GM19035 (cell line): ENCODE data around the gene RCBTB1.
"Not testable (repeated sequence)": the region's sequence is repeated elsewhere in the genome, so short reads cannot be mapped to it uniquely, and the experiment has no call there.

Source experiments
- ATAC-seq: cut with Tn5 transposase; IDR thresholded peaks from one replicate; pipeline ENCODE4 v1.9.1; 2021; ENCODE audit not compliant: unreplicated experiment

Gene RCBTB1

DNA sequence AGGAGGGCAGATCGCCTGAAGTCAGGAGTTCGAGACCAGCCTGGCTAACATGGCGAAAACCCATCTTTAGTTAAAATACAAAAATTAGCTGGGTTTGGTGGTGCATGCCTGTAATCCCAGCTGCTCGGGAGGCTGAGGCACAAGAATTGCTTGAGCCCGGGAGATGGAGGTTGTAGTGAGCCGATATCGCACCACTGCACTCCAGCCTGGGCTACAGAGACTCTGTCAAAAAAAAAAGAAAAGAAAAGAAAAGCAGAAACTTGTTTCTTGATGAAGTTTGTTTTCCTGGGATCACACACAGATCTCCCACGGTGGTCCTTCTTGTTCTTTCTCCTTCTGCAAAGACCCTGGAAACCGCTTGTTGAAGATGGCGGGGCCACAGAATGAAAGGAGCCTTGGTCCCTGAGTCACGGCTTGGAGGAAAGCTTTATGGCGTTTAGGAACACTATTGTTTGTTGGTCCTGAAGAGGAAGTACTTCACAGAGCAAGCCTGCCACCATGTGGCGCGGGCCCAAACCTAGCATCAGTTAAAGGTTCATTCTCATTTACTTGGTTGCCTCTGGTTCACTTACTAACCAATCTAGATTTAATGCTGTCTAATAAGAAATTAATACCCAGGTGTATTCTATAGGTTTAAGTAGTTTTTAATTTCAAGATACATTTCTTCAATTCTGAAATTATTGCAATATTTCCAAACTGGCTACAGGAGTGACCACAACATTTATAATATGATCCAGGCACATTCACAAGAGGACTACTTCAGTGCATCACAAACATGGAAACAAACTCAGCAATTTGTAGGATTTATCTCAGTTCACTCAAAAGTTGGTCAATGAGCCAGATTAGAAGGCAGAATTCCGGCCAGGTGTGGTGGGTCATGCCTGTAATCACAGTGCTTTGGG, 21.6 kb upstream of the RCBTB1 start:
- ATAC-seq = peak; percentile 93

GRCh38 chr13:49604570-49604969, 19.2 kb upstream of the RCBTB1 start:
- no peak for ATAC-seq

DNA sequence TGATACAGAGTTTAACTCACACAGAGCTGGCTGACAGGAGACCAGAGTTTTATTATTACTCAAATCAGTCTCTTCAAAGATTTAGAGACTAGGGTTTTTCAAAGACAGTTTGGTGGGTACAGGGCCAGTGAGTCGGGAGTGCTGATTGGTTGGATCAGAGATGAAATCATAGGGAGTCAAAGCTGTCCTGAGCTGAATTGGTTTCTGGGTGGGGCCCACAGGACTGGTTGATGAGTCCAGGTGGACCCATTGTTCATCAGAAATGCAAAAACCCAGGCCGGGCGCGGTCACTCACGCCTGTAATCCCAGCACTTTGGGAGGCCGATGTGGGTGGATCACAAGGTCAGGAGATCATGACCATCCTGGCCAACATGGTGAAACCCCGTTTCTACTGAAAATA, 17.3 kb upstream of the RCBTB1 start:
- ATAC-seq = not testable (repeated sequence)

DNA sequence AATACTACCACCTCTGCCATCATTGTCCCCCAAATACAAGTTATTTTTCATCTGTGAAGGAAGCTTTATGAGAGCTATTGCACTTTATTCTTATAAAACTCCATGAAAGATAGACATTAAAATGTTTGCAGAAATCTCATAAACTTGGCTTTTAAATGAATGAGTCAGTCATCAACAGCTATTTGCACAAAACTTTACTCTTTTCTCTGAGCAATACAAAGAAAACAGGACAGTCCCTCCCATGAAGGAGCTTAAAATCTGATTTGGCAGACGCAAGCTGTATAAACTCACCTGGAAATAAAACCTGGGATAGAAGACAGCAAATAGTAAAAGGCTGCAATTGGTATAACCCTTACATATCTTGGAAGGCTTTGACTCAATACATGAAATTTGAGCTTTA, 16.6 kb upstream of the RCBTB1 start:
- no peak for ATAC-seq

GRCh38 chr13:49597043-49597641, 11.8 kb upstream of the RCBTB1 start:
- no peak for ATAC-seq

DNA sequence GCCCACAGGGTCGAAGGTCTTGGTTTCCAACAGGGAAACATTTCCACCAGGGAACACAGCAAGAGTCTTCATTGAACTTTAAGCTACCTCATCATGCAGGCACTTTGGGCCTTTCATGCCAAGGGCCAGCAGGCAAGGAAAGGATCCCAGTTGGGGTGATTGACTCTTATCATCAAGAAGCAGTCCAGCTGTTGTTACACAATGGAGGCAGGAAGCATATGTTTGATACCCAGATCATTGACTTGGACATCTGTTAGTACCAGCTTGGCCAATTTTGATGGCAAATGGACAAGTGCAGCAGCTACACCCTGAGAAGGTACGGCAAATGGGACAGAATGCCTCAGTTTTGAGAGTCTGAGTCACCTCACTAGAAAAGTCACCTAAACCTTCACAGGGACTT, 10.9 kb upstream of the RCBTB1 start:
- ATAC-seq = no peak

GRCh38 chr13:49594576-49594975, 9.2 kb upstream of the RCBTB1 start:
- ATAC-seq = no peak

DNA sequence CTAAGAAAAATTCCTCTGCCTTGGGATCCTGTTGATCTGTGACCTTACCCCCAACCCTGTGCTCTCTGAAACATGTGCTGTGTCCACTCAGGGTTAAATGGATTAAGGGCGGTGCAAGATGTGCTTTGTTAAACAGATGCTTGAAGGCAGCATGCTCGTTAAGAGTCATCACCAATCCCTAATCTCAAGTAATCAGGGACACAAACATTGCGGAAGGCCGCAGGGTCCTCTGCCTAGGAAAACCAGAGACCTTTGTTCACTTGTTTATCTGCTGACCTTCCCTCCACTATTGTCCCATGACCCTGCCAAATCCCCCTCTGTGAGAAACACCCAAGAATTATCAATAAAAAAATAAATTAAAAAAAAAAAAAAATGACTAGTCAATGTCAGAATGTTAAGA, 8.5 kb upstream of the RCBTB1 start:
- not testable (repeated sequence) for ATAC-seq

DNA sequence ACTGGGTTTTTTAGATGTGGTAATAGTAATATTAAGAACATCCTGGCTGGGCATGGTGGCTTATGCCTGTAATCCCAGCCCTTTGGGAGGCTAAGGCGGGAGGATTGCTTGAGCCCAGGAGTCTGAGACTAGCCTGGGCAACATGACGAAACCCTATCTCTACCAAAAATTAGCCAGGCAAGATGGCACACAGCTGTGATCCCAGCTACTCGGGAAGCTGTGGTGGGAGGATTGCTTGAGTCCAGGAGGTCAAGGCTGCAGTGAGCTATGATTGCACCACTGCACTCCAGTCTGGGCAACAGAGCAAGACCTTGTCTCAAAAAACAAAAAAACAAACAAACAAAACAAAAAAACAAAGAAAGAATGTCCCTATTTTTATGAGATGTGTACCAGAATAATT, 5.4 kb upstream of the RCBTB1 start:
- ATAC-seq = not testable (repeated sequence)

DNA sequence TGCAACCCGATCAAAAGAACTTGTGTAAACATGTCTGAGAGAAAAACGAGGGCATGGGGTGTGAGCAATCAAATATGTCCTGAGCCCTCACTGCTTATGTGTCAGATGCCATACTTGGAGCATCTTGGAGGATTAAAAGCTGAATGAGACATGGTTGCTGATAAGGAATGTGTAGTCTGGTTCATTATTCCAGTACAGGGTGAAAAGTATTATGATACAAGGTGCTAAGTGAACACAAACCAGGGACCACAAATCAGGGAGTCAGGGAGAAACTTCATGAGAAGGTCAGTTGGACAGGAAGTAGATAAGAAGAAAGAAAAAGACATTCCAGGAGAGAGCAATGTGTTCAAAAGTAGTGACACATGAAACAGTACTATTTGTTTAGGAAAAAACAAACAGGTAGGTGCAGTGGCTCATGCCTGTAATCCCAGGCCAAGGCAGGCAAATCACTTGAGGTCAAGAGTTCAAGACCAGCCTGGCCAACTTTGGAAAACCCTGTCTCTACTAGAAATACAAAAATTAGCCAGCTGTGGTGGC, 2.0 kb upstream of the RCBTB1 start:
- ATAC-seq = no peak

GRCh38 chr13:49586717-49587116, 1.4 kb upstream of the RCBTB1 start:
- no peak for ATAC-seq

DNA sequence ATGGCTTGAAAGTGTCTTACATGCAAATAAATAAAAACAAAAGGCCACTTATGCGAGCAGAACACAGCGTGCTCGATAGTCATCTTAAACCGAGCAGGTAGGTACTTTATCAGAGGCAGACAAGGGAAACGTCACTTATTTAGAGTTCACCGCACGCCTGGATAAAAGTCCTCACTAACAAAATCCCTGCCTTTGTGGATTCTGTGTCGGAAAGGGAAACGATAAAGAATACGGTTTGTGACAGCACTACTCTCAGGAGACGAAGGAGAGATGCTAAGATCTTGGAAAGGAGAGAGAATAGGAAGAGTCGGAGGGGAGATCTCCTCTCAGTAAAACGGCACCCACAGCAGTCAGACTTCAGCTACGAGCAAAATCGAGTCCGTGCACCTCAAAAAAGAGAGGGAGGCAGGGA, 581 bp downstream of the RCBTB1 start:
- ATAC-seq = peak; percentile 15

- ATAC-seq = no peak
Observed at GRCh38 chr13:49580980-49581680, 4.2 kb downstream of the RCBTB1 start.

DNA sequence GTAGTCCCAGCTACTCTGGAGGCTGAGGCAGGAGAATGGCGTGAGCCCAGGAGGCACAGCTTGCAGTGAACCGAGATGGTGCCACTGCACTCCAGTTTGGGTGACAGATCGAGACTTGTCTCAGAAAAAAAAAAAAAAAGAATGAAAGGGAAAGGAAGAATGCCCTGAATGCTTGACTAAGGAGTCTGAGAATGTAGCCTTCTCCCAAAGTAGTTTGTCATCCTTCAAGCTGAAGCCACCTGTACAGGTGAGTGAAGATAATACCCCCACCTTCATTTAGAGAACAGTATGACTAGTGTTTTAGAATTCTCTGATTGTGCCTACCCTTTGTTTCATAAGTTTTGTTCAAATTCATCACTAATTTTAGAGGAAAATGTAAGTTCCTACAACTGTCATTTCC, 5.9 kb downstream of the RCBTB1 start:
- no peak for ATAC-seq

DNA sequence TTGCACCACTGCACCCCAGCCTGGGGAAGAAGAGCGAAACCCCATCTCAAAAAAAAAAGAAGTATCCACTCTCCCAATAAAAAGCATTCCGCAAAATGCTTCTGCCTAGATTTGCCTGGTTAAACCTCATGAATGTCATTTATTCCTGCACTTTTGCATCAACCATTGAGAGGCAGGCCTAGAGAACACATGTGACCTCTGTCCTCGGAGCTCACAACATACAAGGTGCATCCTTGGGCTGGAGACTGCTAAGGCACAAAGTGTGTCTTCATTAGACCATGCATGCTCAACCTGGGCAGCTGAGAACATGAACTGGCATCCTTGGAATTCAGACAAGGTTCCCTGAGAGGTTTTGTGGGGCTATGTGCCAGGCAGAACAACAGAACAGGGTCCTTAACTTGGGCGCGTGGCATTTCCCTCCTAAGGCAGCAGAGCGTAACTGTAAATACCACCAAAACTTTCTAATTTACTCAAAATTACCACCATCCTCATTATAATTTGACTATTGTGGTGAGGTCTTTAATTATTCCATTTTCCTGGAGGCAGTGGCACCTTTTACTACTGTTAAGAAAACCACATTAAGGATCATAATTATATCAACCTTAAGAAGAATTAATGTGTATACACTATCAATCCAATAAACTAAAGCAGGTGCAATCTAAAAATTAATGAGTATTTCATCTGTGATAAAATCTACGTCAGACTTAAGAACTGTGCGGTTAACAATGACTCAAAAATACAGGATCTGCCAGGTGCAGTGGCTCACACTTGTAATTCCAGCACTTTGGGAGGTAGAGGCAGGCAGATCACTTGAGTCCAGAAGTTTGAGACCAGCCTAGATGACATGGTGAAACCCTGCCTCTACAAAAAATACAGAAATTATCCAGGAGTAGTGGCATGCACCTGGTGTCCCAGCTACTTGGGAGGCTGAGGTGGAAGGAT, 13.8 kb downstream of the RCBTB1 start:
- ATAC-seq = peak; percentile 53

- no peak for ATAC-seq
Observed at GRCh38 chr13:49569993-49570689, 15.2 kb downstream of the RCBTB1 start.

DNA sequence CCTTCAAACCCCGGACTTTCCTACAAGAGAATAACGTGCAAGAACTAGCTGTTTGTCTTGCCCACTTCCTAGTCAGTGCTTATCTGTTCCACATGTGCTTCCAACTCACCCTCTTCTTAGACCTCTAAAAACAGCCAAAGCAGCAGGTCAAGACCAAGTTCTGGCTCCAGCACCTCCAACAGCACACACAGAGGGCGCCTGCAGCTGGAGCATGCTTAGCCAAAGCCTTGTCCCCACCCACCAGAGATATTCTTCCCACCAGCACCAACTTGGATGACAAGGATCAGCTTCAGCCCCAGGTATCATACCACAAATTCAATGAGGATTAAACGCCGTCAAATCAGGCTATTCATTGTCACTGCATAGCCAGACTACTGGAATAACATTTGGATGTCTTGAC, 17.9 kb downstream of the RCBTB1 start:
- ATAC-seq = no peak

GRCh38 chr13:49566461-49566860, 18.9 kb downstream of the RCBTB1 start:
- ATAC-seq = no peak

GRCh38 chr13:49565461-49565860, 19.9 kb downstream of the RCBTB1 start:
- not testable (repeated sequence) for ATAC-seq

GRCh38 chr13:49563516-49563915, 21.8 kb downstream of the RCBTB1 start:
- ATAC-seq = no peak
